Adrenal gland (tissue), 12 donors: ENCODE results near the gene EIF3F. TPM values are rescaled to one million over a fixed set of nuclear protein-coding genes. Genes with fewer than 3 reads are reported as not detected.

Experiments used
- DNase-seq, 7 donors: peaks; one replicate each; pipeline ENCODE4 v3.0.0-alpha.2; 2019 to 2020
- H3K27ac ChIP-seq, 5 donors: fragments of 200-600 bp; sonication (generic) in 4 of 5; 1 replicate in 3 of 5; 2 replicates in 2 of 5; pipeline versions ENCODE4 v1.5.1 to v1.8.0; 2016 to 2020; ENCODE audit warnings: mild to moderate bottlenecking in 1 of 5
- H3K27me3 ChIP-seq: fragments of 200-600 bp; 2 replicates; pipeline ENCODE4 v1.8.0; 2021
- H3K36me3 ChIP-seq, 2 donors: fragments of 200-600 bp; replicated peaks in 1 of 2; 1 replicate in 1 of 2; 2 replicates in 1 of 2; pipeline versions ENCODE4 v1.5.1 to v1.8.0; 2018 to 2022
- H3K4me1 ChIP-seq, 2 donors: fragments of 200-600 bp; replicated peaks in 1 of 2; 1 replicate in 1 of 2; 2 replicates in 1 of 2; pipeline versions ENCODE4 v1.5.1 to v1.8.0; 2018 to 2021
- H3K4me3 ChIP-seq, 4 donors: fragments of 200-600 bp; sonication (generic) in 3 of 4; one replicate each; pipeline ENCODE4 v1.5.1; 2016 to 2018
- H3K9me3 ChIP-seq, 3 donors: fragments of 200-600 bp; sonication (generic) in 1 of 3; replicated peaks in 1 of 3; 1 replicate in 2 of 3; 2 replicates in 1 of 3; pipeline versions ENCODE4 v1.5.1 to v1.8.0; 2016 to 2021
- POLR2A ChIP-seq, 2 donors: fragments of 450-650 bp; IDR thresholded peaks; one replicate each; pipeline ENCODE4 v1.6.1; 2017; ENCODE audit warnings: antibody characterized with exemption in 2 of 2, mild to moderate bottlenecking in 2 of 2, moderate library complexity in 1 of 2
- WGBS, 4 donors: extraction: QIAGEN DNeasy Blood & Tissue Kit in 2 of 4; methylation state at CpG; one replicate each; pipeline versions ENCODE4 v1.1.5 to v1.1.7; 2013 to 2017; 5-methylcytosine and 5-hydroxymethylcytosine counted together
- intact Hi-C, 2 donors: fragments of 100-400 bp; cut with DNase I; formaldehyde crosslinking; loops; one replicate each; pipeline versions ENCODE4 v1.14.1 to v1.15.0; 2022 to 2023
- polyA plus RNA-seq, 3 donors: library from polyadenylated mRNA; stranded (reverse); fragments of 200-250 nt in 2 of 3; fragments of 350-450 nt in 1 of 3; fragmentation: Illumina TruSeq in 1 of 3; extraction: RNeasy Lipid Tissue Mini Kit (QIAGEN cat#74804) in 1 of 3; gene quantifications; one replicate each; pipeline ENCODE4 v1.2.3, GENCODE V29; 2013 to 2014
- total RNA-seq, 9 donors: library from RNA; depleted of rRNA in 4 of 9; stranded (reverse); fragments of >200 nt in 4 of 9; fragments of 120-200 nt in 1 of 9; fragmentation: NEBNext Ultra II Directional in 1 of 9; extraction: Animal tissue kit (Norgen Biotek cat#: 25700) in 1 of 9; gene quantifications; one replicate each; pipeline versions ENCODE4 v1.1.0 to v1.2.4, GENCODE V29; 2013 to 2023
- TF ChIP-seq, protein P1 (sequence below), 6 experiments: fragments of 450-650 bp in 4 of 6; fragments of 200-600 bp in 2 of 6; sonication (generic) in 1 of 6; IDR thresholded peaks; 1 replicate in 5 of 6; 2 replicates in 1 of 6; pipeline versions ENCODE4 v1.5.1 to v1.8.0; 2016 to 2021; ENCODE audit warnings: antibody characterized with exemption in 6 of 6, mild to moderate bottlenecking in 2 of 6, moderate library complexity in 1 of 6
- donor health status: healthy with polysubstance abuse.
- donor health status: Bipolar disorder and iron deficiency.
- donor health status: DM: yes; HTN: yes; CAD: no.
- donor health status: DM: no; HTN: no; CAD: no.
- donor health status: DM: no; HTN: no; CAD: no.
- donor health status: DM: yes; HTN: yes; CAD: no.

The EIF3F gene
- total and polyA plus RNA-seq, 12 donors = 105 to 366 (median 173) TPM

DNA sequence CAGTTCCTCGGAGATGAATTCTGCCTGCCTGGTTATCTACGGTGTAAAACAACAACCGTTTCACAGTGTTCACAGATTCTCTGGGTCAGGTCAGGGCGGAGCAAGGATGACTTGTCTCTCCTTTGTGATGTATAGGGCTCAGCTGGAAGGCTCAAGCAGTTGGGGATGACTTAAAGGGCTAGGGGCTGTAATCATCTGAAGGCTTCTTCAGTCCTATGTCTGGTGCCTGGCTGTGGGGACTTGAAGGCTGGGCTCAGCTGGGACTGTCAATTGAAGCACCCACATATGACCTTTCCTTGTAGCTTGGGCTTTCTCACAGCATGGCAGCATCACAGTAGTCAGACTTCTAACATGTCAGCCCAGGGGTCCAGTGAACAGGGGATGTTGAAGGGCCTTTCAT, 29.3 kb downstream of the EIF3F start:
- TF ChIP-seq POLR2A (IDR thresholded peaks at IDR 0.05) = no peak
- TF ChIP-seq, protein P1, sequence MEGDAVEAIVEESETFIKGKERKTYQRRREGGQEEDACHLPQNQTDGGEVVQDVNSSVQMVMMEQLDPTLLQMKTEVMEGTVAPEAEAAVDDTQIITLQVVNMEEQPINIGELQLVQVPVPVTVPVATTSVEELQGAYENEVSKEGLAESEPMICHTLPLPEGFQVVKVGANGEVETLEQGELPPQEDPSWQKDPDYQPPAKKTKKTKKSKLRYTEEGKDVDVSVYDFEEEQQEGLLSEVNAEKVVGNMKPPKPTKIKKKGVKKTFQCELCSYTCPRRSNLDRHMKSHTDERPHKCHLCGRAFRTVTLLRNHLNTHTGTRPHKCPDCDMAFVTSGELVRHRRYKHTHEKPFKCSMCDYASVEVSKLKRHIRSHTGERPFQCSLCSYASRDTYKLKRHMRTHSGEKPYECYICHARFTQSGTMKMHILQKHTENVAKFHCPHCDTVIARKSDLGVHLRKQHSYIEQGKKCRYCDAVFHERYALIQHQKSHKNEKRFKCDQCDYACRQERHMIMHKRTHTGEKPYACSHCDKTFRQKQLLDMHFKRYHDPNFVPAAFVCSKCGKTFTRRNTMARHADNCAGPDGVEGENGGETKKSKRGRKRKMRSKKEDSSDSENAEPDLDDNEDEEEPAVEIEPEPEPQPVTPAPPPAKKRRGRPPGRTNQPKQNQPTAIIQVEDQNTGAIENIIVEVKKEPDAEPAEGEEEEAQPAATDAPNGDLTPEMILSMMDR (IDR thresholded peaks at IDR 0.05) = no peak
- no peak overlapping the region for H3K4me3 ChIP-seq
- H3K4me1 ChIP-seq = peaks cover 8 to 17% of the 10 kb centered on the region in 2 donors
- no peaks in the 10 kb centered on the region for H3K36me3 ChIP-seq
- DNase-seq = peak in 1 of 7 donors; percentile 21
- no peaks in the 10 kb centered on the region for H3K27me3 ChIP-seq
- no peaks in the 10 kb centered on the region for H3K9me3 ChIP-seq
- 29 to 37% (median 31%) methylated on average over 3 to 4 of the region's 4 CpGs for WGBS, 4 donors
- intact Hi-C loops = no loop called here
- no peak overlapping the region for H3K27ac ChIP-seq

DNA sequence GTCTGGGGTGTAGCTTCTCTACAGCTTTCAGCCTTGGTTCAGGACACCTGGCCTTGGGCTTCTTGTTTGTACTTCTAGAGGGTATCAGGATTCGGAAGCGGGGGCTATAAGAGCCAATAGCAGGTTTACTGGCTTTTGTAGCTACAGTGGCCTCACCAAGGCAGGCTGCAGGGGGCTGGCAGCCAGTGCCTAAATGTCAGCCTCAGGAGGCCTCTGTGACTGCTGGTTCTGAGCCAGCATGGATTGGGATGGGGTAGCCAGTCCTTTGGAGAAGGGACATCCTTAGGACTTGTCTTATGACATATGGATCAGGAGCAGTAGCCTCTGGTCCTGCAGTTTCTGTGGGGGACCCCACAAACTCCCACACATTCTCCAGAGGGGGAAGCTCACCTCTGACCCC, 29.9 kb downstream of the EIF3F start:
- Histone ChIP-seq H3K4me1 (peaks cover 8 to 17% of the 10 kb centered on the region in 2 donors), H3K36me3 (no peaks in the 10 kb centered on the region), H3K27me3 (no peaks in the 10 kb centered on the region), H3K27ac (no peak overlapping the region), H3K4me3 (no peak overlapping the region), H3K9me3 (no peaks in the 10 kb centered on the region)
- intact Hi-C loops = no loop called here
- WGBS, 4 donors = 86 to 93% (median 86%) methylated on average over 2 of the region's 2 CpGs; no CpG with 5 or more reads in 1 of the 4 donors
- TF ChIP-seq, protein P1 (IDR thresholded peaks at IDR 0.05) = no peak
- no peak for TF ChIP-seq POLR2A (IDR thresholded peaks at IDR 0.05)
- peak in 1 of 7 donors; percentile 27 for DNase-seq

DNA sequence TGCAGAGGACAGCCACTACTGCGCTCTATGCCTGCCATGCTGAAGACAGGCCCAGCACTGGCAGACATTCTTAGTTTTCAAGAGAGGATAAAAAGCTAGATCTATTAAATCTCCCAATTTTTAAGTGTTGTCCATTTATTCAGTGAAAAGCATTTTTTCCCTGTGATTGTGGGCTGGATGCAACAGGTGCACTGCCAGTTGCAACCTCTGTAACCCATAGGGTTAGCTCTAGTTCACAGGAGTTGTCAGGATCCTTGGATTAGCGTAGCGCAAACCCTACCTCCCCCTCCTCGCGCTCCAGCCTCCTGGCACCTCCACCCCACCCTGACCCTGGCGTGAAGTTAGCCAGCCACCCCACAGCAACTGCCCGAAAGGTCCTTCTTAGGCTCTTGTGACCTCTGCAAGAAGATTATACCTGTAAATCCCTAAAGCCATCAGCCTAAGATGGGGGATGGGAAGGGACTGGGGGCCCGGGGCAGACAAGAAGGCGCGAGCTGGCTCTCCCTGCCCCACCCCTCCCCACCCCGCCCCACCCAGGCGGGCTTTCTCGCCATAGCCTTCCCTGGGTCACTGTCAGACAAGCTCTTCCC, 30.9 kb downstream of the EIF3F start:
- Histone ChIP-seq H3K27ac (peak overlapping the region in 4 of 5 donors; percentile 7 to 91 (median 67)), H3K4me3 (peak overlapping the region in 2 of 4 donors; percentile 59 to 83), H3K27me3 (no peaks in the 10 kb centered on the region), H3K4me1 (peaks cover 8 to 17% of the 10 kb centered on the region in 2 donors), H3K9me3 (no peaks in the 10 kb centered on the region), H3K36me3 (no peaks in the 10 kb centered on the region)
- intact Hi-C loops = no loop called here
- peak in 2 of 7 donors; percentile 15 to 57 for DNase-seq
- 27 to 78% (median 38%) methylated on average over 4 to 13 of the region's 13 CpGs for WGBS, 4 donors
- no peak for TF ChIP-seq POLR2A (IDR thresholded peaks at IDR 0.05)
- TF ChIP-seq, protein P1 (IDR thresholded peaks at IDR 0.05) = no peak

DNA sequence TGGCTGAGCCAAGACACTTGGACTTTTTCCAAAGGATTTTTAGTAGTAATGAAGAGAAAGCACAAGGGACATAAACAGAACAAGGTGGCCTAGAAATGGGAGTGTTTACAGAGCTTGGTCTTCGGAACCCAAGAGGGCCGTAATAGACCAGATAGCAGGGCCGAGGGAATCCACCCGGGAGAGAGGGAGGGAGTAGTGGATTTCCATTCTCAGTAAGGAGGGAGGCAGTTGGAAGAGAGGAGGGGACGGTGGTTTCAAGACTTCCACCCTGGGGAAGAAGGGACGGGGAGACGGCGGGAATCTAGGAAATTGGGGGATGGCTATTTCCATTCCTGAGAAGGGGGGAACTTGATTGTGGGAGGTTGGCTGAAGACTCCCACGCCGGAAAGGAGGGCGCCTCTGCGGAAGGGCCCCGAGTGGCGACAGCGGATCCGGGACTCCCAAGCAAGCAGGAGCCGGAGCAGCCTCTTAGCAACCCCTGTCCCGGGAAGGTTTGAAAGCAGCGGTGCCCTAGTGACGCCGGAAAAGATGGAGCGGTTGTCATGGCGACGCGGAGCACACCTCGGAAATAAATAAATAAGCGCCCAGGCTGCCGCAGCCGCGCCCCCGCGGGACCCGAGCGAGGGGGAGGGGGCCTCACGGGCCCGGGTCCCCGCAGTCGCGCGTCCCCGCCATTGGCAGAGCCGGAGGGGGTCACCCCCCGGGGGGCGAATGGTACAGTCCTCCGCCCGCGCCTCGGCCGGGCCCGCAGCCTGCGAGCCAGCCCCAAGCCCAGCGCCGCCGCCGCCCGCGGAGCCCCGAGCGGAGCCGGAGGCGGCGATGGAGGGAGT, 31.6 kb downstream of the EIF3F start:
- Histone ChIP-seq H3K36me3 (no peaks in the 10 kb centered on the region), H3K9me3 (no peaks in the 10 kb centered on the region), H3K27ac (peak overlapping the region in 4 of 5 donors; percentile 48 to 91 (median 67)), H3K27me3 (no peaks in the 10 kb centered on the region), H3K4me1 (peaks cover 8 to 17% of the 10 kb centered on the region in 2 donors), H3K4me3 (peak overlapping the region in 3 of 4 donors; percentile 33 to 83 (median 59))
- DNase-seq = peak; percentile 79 to 95 (median 86)
- peak in 1 of 2 donors; percentile 15 for TF ChIP-seq POLR2A (IDR thresholded peaks at IDR 0.05)
- TF ChIP-seq, protein P1 (IDR thresholded peaks at IDR 0.05) = no peak
- 1 to 3% (median 2%) methylated on average over 15 to 62 of the region's 62 CpGs for WGBS, 4 donors
- intact Hi-C loops = no loop called here
